ENCODE data around the gene MICAL3. TPM values are rescaled to one million over a fixed set of nuclear protein-coding genes. Genes with fewer than 3 reads are reported as not detected.

MICAL3 gene
- polyA plus RNA-seq, 1 donor from 2014 or later = 28.1 TPM

- Histone ChIP-seq H2AFZ (ENCODE audit: low read depth, low read length) (no peak overlapping the region), H3K4me3 (ENCODE audit: low read length) (no peak overlapping the region), H3K9me2 (ENCODE audit: insufficient read depth, low read length) (no peaks in the 10 kb centered on the region), H3K9ac (ENCODE audit: low read length) (no peak overlapping the region), H3K9me3 (ENCODE audit: low read length) (no peaks in the 10 kb centered on the region), H3K36me3 (ENCODE audit: insufficient read depth, low read length) (peaks cover 4% of the 10 kb centered on the region), H4K20me1 (ENCODE audit: insufficient read depth) (no peaks in the 10 kb centered on the region), H3K27me3 (ENCODE audit: insufficient read depth, low read depth, low read length) (no peaks in the 10 kb centered on the region), H3F3A (ENCODE audit: insufficient read depth, low read length, poor library complexity, severe bottlenecking) (no peaks in the 10 kb centered on the region), H3K79me2 (replicated peaks; ENCODE audit: insufficient read depth, low read length) (no peaks in the 10 kb centered on the region), H3K27ac (ENCODE audit: low read length) (no peak overlapping the region), H3K4me2 (ENCODE audit: low read length) (no peak overlapping the region)
- TF ChIP-seq EZH2 (IDR thresholded peaks at IDR 0.05; ENCODE audit: borderline replicate concordance, insufficient read depth, low read length, poor library complexity, severe bottlenecking) = no peak
- TF ChIP-seq CTCF (IDR thresholded peaks at IDR 0.05; ENCODE audit: poor library complexity, severe bottlenecking) = no peak
- no peak for TF ChIP-seq EP300 (conservative IDR thresholded peaks at IDR 0.05; ENCODE audit: poor library complexity, severe bottlenecking)
- no peak for TF ChIP-seq REST (IDR thresholded peaks at IDR 0.05; ENCODE audit: borderline replicate concordance)
- no peak for TF ChIP-seq RAD21 (conservative IDR thresholded peaks at IDR 0.05)
- TF ChIP-seq TAF1 (IDR thresholded peaks at IDR 0.05; ENCODE audit: low read depth) = no peak
- no peak for TF ChIP-seq POLR2AphosphoS5 (IDR thresholded peaks at IDR 0.05)
- TF ChIP-seq SMC3 (conservative IDR thresholded peaks at IDR 0.05; ENCODE audit: poor library complexity) = no peak
- no peak for TF ChIP-seq MXI1 (conservative IDR thresholded peaks at IDR 0.05; ENCODE audit: poor library complexity, severe bottlenecking)
These were observed 198.3 kb downstream of the MICAL3 start for GRCh38 chr22:17825876-17826550.

- no peaks in the 10 kb centered on the region for H3K27me3 ChIP-seq (ENCODE audit: insufficient read depth, low read depth, low read length)
- H2AFZ ChIP-seq (ENCODE audit: low read depth, low read length) = no peak overlapping the region
- H3K79me2 ChIP-seq (replicated peaks; ENCODE audit: insufficient read depth, low read length) = no peaks in the 10 kb centered on the region
- no peaks in the 10 kb centered on the region for H4K20me1 ChIP-seq (ENCODE audit: insufficient read depth)
- no peak for TF ChIP-seq EP300 (conservative IDR thresholded peaks at IDR 0.05; ENCODE audit: poor library complexity, severe bottlenecking)
- peaks cover under 1% of the 10 kb centered on the region for H3K36me3 ChIP-seq (ENCODE audit: insufficient read depth, low read length)
- H3K9me3 ChIP-seq (ENCODE audit: low read length) = no peaks in the 10 kb centered on the region
- H3K27ac ChIP-seq (ENCODE audit: low read length) = no peak overlapping the region
- H3K4me3 ChIP-seq (ENCODE audit: low read length) = no peak overlapping the region
- H3F3A ChIP-seq (ENCODE audit: insufficient read depth, low read length, poor library complexity, severe bottlenecking) = no peaks in the 10 kb centered on the region
- no peak overlapping the region for H3K4me2 ChIP-seq (ENCODE audit: low read length)
- no peaks in the 10 kb centered on the region for H3K9me2 ChIP-seq (ENCODE audit: insufficient read depth, low read length)
- no peak overlapping the region for H3K9ac ChIP-seq (ENCODE audit: low read length)
These were observed 199.9 kb downstream of the MICAL3 start for GRCh38 chr22:17824457-17824856.

All from neural cell (in vitro differentiated cells).